GM23338 (cell line): ENCODE data around the gene RANBP1. TPM values are rescaled to one million over a fixed set of nuclear protein-coding genes. Genes with fewer than 3 reads are reported as not detected.

Experiments
- ATAC-seq: fragments of 200-7000 bp; cut with Tn5 transposase; 3 replicates; pipeline ENCODE4 v1.9.1; 2020
- DNase-seq: peaks from one replicate; pipeline ENCODE4 v3.0.0-alpha.2; 2015; ENCODE audit warnings: low spot score
- H2AFZ ChIP-seq: fragments of 200-600 bp; sonication (generic); 2 replicates; pipeline ENCODE4 v1.8.0; 2016; ENCODE audit warnings: antibody characterized with exemption, mild to moderate bottlenecking, moderate library complexity
- H3F3A ChIP-seq: fragments of 200-600 bp; sonication (generic); replicated peaks from 2 replicates; pipeline ENCODE4 v1.8.0; 2017; ENCODE audit warnings: antibody characterized with exemption, mixed run types, low read depth
- H3K27ac ChIP-seq: fragments of 200-600 bp; sonication (generic); 2 replicates; pipeline ENCODE4 v1.6.1; 2016; ENCODE audit warnings: low read depth
- H3K27me3 ChIP-seq: fragments of 200-600 bp; sonication (generic); 2 replicates; pipeline ENCODE4 v1.8.0; 2016; ENCODE audit warnings: mild to moderate bottlenecking, mixed run types, moderate library complexity; ENCODE audit not compliant: insufficient read depth
- H3K36me3 ChIP-seq: fragments of 200-600 bp; sonication (generic); 2 replicates; pipeline ENCODE4 v1.8.0; 2016; ENCODE audit warnings: mild to moderate bottlenecking; ENCODE audit not compliant: insufficient read depth
- H3K4me1 ChIP-seq: fragments of 200-600 bp; sonication (generic); 2 replicates; pipeline ENCODE4 v1.8.0; 2016; ENCODE audit warnings: mild to moderate bottlenecking, moderate library complexity; ENCODE audit not compliant: insufficient read depth
- H3K4me2 ChIP-seq: fragments of 200-600 bp; sonication (generic); 2 replicates; pipeline ENCODE4 v1.7.1; 2017; ENCODE audit warnings: mixed run types
- H3K4me3 ChIP-seq: fragments of 200-600 bp; sonication (generic); 2 replicates; pipeline ENCODE4 v1.6.1; 2016; ENCODE audit warnings: mixed run types
- H3K79me2 ChIP-seq: fragments of 200-600 bp; sonication (generic); replicated peaks from 2 replicates; pipeline ENCODE4 v1.8.0; 2017; ENCODE audit warnings: mild to moderate bottlenecking; ENCODE audit not compliant: insufficient read depth
- H3K9me2 ChIP-seq: fragments of 200-600 bp; sonication (generic); 2 replicates; pipeline ENCODE4 v1.8.0; 2017; ENCODE audit not compliant: insufficient read depth
- H4K20me1 ChIP-seq: fragments of 200-600 bp; sonication (generic); replicated peaks from 2 replicates; pipeline ENCODE4 v1.8.0; 2017; ENCODE audit warnings: mild to moderate bottlenecking; ENCODE audit not compliant: insufficient read depth
- H3K27ac Mint-ChIP-seq: 2 replicates; pipeline ENCODE4 v1.8.0; 2020; ENCODE audit warnings: inconsistent platforms, mild to moderate bottlenecking, moderate library complexity, mixed read lengths
- H3K27me3 Mint-ChIP-seq: 3 replicates; pipeline ENCODE4 v1.8.0; 2022; ENCODE audit warnings: low read depth, mild to moderate bottlenecking, moderate library complexity, mixed read lengths, inconsistent platforms; ENCODE audit not compliant: insufficient read depth, poor library complexity
- H3K36me3 Mint-ChIP-seq: 3 replicates; pipeline ENCODE4 v1.8.0; 2021; ENCODE audit warnings: low read depth, mild to moderate bottlenecking, inconsistent platforms, moderate library complexity, mixed read lengths
- H3K4me1 Mint-ChIP-seq: 3 replicates; pipeline ENCODE4 v1.8.0; 2020; ENCODE audit warnings: mild to moderate bottlenecking, inconsistent platforms, mixed read lengths
- H3K4me3 Mint-ChIP-seq: 3 replicates; pipeline ENCODE4 v1.8.0; 2021; ENCODE audit warnings: moderate library complexity, mild to moderate bottlenecking, inconsistent platforms, mixed read lengths
- H3K9me3 Mint-ChIP-seq: 3 replicates; pipeline ENCODE4 v1.8.0; 2020; ENCODE audit warnings: moderate library complexity, mild to moderate bottlenecking, inconsistent platforms, mixed read lengths
- CREB1 ChIP-seq: fragments of 250-450 bp; sonication (Bioruptor Pico); IDR thresholded peaks from 2 replicates; pipeline ENCODE4 v1.5.0; 2020; ENCODE audit warnings: low read depth, mild to moderate bottlenecking, moderate library complexity
- EZH2 ChIP-seq: fragments of 200-600 bp; sonication (generic); IDR thresholded peaks from one replicate; pipeline ENCODE4 v1.8.0; 2017; ENCODE audit warnings: antibody characterized with exemption, mild to moderate bottlenecking, low read depth; ENCODE audit not compliant: unreplicated experiment
- EZH2phosphoT487 ChIP-seq: fragments of 200-600 bp; sonication (generic); IDR thresholded peaks from one replicate; pipeline ENCODE4 v1.8.1; 2018; ENCODE audit warnings: antibody characterized with exemption; ENCODE audit not compliant: unreplicated experiment
- NANOG ChIP-seq: IDR thresholded peaks from 2 replicates; pipeline ENCODE4 v1.6.1; 2016; ENCODE audit warnings: antibody characterized with exemption, borderline replicate concordance
- POLR2AphosphoS5 ChIP-seq: IDR thresholded peaks from 2 replicates; pipeline ENCODE4 v1.6.1; 2016; ENCODE audit warnings: antibody characterized with exemption, low read depth
- STAT1 ChIP-seq: IDR thresholded peaks from one replicate; pipeline ENCODE4 v1.6.1; 2016; ENCODE audit warnings: antibody characterized with exemption; ENCODE audit not compliant: unreplicated experiment
- ZNF114 ChIP-seq: fragments of 250-450 bp; sonication (Bioruptor Pico); IDR thresholded peaks from 2 replicates; pipeline ENCODE4 v1.5.0; 2020; ENCODE audit warnings: mild to moderate bottlenecking, moderate library complexity
- ZNF331 ChIP-seq: fragments of 250-450 bp; sonication (Bioruptor Pico); IDR thresholded peaks from 2 replicates; pipeline ENCODE4 v1.5.0; 2020; ENCODE audit warnings: low read depth, mild to moderate bottlenecking, moderate library complexity
- polyA plus RNA-seq: library from polyadenylated mRNA; unstranded; fragments of >200 nt; fragmentation: Nextera tagmentation; extraction: Ambion mirVana; gene quantifications from 2 replicates; pipeline ENCODE4 v1.2.1, GENCODE V29; 2016
- total RNA-seq: library from RNA; depleted of rRNA; stranded (reverse); fragments of >200 nt; shearing (Covaris generic); gene quantifications from 2 replicates; pipeline ENCODE4 v1.2.3, GENCODE V29; 2014
- TF ChIP-seq, protein P1 (sequence below): IDR thresholded peaks from 2 replicates; pipeline ENCODE4 v1.6.1; 2016; ENCODE audit warnings: antibody characterized with exemption
- TF ChIP-seq, protein P2 (sequence below), 2 experiments: fragments of 200-600 bp in 1 of 2; sonication (generic) in 1 of 2; conservative IDR thresholded peaks; 2 replicates each; pipeline versions ENCODE4 v1.5.1 to v1.6.1; 2016 to 2017; ENCODE audit warnings: antibody characterized with exemption in 2 of 2, low read depth in 2 of 2, mild to moderate bottlenecking in 2 of 2, moderate library complexity in 1 of 2
- TF ChIP-seq, protein P3 (sequence below): IDR thresholded peaks from one replicate; pipeline ENCODE4 v1.6.1; 2018; ENCODE audit warnings: antibody characterized with exemption; ENCODE audit not compliant: unreplicated experiment
- TF ChIP-seq, protein P4 (sequence below): fragments of 250-450 bp; sonication (Bioruptor Pico); IDR thresholded peaks from 2 replicates; pipeline ENCODE4 v1.5.0; 2020; ENCODE audit warnings: mild to moderate bottlenecking, moderate library complexity

Gene RANBP1
- total and polyA plus RNA-seq, 2 experiments from 2014 or later: 1,014 to 1,206 TPM

DNA sequence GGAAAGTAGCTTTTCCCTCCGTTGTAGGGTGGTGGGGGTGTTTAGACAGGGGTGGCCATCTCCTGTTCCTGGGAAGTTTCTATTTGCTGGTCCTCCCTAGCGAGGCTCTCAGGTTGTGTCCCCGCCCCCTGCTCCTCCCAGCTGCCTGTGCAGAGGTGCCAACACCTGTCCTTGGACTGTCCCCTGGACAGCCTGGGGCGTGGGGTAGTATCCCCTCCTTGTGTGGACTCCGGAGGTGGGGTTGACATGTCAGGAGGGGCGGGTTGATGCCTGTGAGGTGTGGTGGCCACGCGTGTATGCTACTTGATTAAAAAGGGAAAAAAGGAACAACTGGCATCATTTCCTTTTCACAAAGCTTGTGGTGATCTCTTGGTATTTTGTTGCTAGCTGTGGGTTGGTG is 14.3 kb upstream of the RANBP1 start:
- DNase-seq (no peak), ATAC-seq (no peak)
- no peak overlapping the region for H3K4me2 ChIP-seq
- H3K27me3 ChIP-seq: no peaks in the 10 kb centered on the region
- H3K9me2 ChIP-seq: no peaks in the 10 kb centered on the region
- TF ChIP-seq EZH2 (no peak), ZNF331 (CRISPR knock-in tag) (no peak), NANOG (no peak), ZNF114 (CRISPR knock-in tag) (no peak), CREB1 (CRISPR knock-in tag) (no peak), POLR2AphosphoS5 (no peak), EZH2phosphoT487 (no peak), STAT1 (no peak)
- TF ChIP-seq, protein P1, sequence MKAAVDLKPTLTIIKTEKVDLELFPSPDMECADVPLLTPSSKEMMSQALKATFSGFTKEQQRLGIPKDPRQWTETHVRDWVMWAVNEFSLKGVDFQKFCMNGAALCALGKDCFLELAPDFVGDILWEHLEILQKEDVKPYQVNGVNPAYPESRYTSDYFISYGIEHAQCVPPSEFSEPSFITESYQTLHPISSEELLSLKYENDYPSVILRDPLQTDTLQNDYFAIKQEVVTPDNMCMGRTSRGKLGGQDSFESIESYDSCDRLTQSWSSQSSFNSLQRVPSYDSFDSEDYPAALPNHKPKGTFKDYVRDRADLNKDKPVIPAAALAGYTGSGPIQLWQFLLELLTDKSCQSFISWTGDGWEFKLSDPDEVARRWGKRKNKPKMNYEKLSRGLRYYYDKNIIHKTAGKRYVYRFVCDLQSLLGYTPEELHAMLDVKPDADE: no peak
- TF ChIP-seq, protein P2, sequence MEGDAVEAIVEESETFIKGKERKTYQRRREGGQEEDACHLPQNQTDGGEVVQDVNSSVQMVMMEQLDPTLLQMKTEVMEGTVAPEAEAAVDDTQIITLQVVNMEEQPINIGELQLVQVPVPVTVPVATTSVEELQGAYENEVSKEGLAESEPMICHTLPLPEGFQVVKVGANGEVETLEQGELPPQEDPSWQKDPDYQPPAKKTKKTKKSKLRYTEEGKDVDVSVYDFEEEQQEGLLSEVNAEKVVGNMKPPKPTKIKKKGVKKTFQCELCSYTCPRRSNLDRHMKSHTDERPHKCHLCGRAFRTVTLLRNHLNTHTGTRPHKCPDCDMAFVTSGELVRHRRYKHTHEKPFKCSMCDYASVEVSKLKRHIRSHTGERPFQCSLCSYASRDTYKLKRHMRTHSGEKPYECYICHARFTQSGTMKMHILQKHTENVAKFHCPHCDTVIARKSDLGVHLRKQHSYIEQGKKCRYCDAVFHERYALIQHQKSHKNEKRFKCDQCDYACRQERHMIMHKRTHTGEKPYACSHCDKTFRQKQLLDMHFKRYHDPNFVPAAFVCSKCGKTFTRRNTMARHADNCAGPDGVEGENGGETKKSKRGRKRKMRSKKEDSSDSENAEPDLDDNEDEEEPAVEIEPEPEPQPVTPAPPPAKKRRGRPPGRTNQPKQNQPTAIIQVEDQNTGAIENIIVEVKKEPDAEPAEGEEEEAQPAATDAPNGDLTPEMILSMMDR (conservative IDR thresholded peaks at IDR 0.05; ENCODE audit: low read depth in 2 of 2): no peak
- TF ChIP-seq, protein P3, sequence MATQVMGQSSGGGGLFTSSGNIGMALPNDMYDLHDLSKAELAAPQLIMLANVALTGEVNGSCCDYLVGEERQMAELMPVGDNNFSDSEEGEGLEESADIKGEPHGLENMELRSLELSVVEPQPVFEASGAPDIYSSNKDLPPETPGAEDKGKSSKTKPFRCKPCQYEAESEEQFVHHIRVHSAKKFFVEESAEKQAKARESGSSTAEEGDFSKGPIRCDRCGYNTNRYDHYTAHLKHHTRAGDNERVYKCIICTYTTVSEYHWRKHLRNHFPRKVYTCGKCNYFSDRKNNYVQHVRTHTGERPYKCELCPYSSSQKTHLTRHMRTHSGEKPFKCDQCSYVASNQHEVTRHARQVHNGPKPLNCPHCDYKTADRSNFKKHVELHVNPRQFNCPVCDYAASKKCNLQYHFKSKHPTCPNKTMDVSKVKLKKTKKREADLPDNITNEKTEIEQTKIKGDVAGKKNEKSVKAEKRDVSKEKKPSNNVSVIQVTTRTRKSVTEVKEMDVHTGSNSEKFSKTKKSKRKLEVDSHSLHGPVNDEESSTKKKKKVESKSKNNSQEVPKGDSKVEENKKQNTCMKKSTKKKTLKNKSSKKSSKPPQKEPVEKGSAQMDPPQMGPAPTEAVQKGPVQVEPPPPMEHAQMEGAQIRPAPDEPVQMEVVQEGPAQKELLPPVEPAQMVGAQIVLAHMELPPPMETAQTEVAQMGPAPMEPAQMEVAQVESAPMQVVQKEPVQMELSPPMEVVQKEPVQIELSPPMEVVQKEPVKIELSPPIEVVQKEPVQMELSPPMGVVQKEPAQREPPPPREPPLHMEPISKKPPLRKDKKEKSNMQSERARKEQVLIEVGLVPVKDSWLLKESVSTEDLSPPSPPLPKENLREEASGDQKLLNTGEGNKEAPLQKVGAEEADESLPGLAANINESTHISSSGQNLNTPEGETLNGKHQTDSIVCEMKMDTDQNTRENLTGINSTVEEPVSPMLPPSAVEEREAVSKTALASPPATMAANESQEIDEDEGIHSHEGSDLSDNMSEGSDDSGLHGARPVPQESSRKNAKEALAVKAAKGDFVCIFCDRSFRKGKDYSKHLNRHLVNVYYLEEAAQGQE: no peak
- TF ChIP-seq, protein P4, sequence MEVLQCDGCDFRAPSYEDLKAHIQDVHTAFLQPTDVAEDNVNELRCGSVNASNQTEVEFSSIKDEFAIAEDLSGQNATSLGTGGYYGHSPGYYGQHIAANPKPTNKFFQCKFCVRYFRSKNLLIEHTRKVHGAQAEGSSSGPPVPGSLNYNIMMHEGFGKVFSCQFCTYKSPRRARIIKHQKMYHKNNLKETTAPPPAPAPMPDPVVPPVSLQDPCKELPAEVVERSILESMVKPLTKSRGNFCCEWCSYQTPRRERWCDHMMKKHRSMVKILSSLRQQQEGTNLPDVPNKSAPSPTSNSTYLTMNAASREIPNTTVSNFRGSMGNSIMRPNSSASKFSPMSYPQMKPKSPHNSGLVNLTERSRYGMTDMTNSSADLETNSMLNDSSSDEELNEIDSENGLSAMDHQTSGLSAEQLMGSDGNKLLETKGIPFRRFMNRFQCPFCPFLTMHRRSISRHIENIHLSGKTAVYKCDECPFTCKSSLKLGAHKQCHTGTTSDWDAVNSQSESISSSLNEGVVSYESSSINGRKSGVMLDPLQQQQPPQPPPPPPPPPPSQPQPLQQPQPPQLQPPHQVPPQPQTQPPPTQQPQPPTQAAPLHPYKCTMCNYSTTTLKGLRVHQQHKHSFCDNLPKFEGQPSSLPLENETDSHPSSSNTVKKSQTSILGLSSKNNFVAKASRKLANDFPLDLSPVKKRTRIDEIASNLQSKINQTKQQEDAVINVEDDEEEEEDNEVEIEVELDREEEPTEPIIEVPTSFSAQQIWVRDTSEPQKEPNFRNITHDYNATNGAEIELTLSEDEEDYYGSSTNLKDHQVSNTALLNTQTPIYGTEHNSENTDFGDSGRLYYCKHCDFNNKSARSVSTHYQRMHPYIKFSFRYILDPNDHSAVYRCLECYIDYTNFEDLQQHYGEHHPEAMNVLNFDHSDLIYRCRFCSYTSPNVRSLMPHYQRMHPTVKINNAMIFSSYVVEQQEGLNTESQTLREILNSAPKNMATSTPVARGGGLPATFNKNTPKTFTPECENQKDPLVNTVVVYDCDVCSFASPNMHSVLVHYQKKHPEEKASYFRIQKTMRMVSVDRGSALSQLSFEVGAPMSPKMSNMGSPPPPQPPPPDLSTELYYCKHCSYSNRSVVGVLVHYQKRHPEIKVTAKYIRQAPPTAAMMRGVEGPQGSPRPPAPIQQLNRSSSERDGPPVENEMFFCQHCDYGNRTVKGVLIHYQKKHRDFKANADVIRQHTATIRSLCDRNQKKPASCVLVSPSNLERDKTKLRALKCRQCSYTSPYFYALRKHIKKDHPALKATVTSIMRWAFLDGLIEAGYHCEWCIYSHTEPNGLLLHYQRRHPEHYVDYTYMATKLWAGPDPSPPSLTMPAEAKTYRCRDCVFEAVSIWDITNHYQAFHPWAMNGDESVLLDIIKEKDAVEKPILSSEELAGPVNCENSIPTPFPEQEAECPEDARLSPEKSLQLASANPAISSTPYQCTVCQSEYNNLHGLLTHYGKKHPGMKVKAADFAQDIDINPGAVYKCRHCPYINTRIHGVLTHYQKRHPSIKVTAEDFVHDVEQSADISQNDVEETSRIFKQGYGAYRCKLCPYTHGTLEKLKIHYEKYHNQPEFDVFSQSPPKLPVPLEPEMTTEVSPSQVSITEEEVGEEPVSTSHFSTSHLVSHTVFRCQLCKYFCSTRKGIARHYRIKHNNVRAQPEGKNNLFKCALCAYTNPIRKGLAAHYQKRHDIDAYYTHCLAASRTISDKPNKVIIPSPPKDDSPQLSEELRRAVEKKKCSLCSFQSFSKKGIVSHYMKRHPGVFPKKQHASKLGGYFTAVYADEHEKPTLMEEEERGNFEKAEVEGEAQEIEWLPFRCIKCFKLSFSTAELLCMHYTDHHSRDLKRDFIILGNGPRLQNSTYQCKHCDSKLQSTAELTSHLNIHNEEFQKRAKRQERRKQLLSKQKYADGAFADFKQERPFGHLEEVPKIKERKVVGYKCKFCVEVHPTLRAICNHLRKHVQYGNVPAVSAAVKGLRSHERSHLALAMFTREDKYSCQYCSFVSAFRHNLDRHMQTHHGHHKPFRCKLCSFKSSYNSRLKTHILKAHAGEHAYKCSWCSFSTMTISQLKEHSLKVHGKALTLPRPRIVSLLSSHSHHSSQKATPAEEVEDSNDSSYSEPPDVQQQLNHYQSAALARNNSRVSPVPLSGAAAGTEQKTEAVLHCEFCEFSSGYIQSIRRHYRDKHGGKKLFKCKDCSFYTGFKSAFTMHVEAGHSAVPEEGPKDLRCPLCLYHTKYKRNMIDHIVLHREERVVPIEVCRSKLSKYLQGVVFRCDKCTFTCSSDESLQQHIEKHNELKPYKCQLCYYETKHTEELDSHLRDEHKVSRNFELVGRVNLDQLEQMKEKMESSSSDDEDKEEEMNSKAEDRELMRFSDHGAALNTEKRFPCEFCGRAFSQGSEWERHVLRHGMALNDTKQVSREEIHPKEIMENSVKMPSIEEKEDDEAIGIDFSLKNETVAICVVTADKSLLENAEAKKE (CRISPR knock-in tag): no peak
- H4K20me1 ChIP-seq: peaks cover 62% of the 10 kb centered on the region
- H3K4me1 Mint-ChIP-seq: peaks cover 20% of the 10 kb centered on the region
- peaks cover 32% of the 10 kb centered on the region for H3K36me3 ChIP-seq
- H3F3A ChIP-seq: peaks cover 16% of the 10 kb centered on the region; the same call in 1 of the 2 replicates
- H3K9me3 Mint-ChIP-seq: no peaks in the 10 kb centered on the region
- H3K27ac Mint-ChIP-seq: no peak overlapping the region
- no peak overlapping the region for H3K4me3 Mint-ChIP-seq
- peaks cover 6% of the 10 kb centered on the region for H3K27me3 Mint-ChIP-seq
- no peak overlapping the region for H3K4me3 ChIP-seq
- peaks cover 65% of the 10 kb centered on the region for H3K79me2 ChIP-seq
- no peak overlapping the region for H2AFZ ChIP-seq
- H3K27ac ChIP-seq: no peak overlapping the region
- H3K4me1 ChIP-seq: no peaks in the 10 kb centered on the region; the same call in 1 of the 2 replicates
- H3K36me3 Mint-ChIP-seq: peaks cover 93% of the 10 kb centered on the region
